SW 1271 (cell line): ENCODE measurements around the gene CSHL1.

ENCODE experiments used
- DNase-seq, 2 experiments: peaks; one replicate each; lab custom pipeline; 2025; lab: John Stamatoyannopoulos, UW

The CSHL1 gene

GRCh38 chr17:63911041-63911635 lies at the start of gene CSHL1:
Gene CSHL1, minus strand, starts transcription at chr17:63911258. Its CDS starts 62 bp downstream, at chr17:63911196.
- no peak for DNase-seq

GRCh38 chr17:63960430-63960829 lies 49.4 kb upstream of the CSHL1 start:
- no peak for DNase-seq

GRCh38 chr17:63960006-63960405 lies 48.9 kb upstream of the CSHL1 start:
- no peak for DNase-seq

GRCh38 chr17:63956296-63956920 lies 45.4 kb upstream of the CSHL1 start:
- DNase-seq: no peak

GRCh38 chr17:63955791-63956190 lies 44.7 kb upstream of the CSHL1 start:
- no peak for DNase-seq

- no peak for DNase-seq
Observed at GRCh38 chr17:63955232-63955631, 44.2 kb upstream of the CSHL1 start.

GRCh38 chr17:63954402-63955063 lies 43.5 kb upstream of the CSHL1 start:
- DNase-seq: no peak

GRCh38 chr17:63950940-63951907 lies 40.2 kb upstream of the CSHL1 start:
- no peak for DNase-seq

GRCh38 chr17:63949576-63950250 lies 38.7 kb upstream of the CSHL1 start:
- no peak for DNase-seq

- no peak for DNase-seq
Observed at GRCh38 chr17:63948521-63948920, 37.5 kb upstream of the CSHL1 start.

GRCh38 chr17:63947711-63948330 lies 36.8 kb upstream of the CSHL1 start:
- DNase-seq: no peak

- DNase-seq: no peak
Observed at GRCh38 chr17:63946440-63947363, 35.6 kb upstream of the CSHL1 start.

- DNase-seq: no peak
Observed at GRCh38 chr17:63945784-63946439, 34.9 kb upstream of the CSHL1 start.

- DNase-seq: no peak
Observed at GRCh38 chr17:63944736-63945499, 33.9 kb upstream of the CSHL1 start.

- DNase-seq: no peak
Observed at GRCh38 chr17:63943745-63944144, 32.7 kb upstream of the CSHL1 start.

- no peak for DNase-seq
Observed at GRCh38 chr17:63942309-63942985, 31.4 kb upstream of the CSHL1 start.

GRCh38 chr17:63941751-63942150 lies 30.7 kb upstream of the CSHL1 start:
- no peak for DNase-seq

GRCh38 chr17:63941162-63941561 lies 30.1 kb upstream of the CSHL1 start:
- no peak for DNase-seq
